A549 (cell line): ENCODE data around the gene RXRA. TPM values are rescaled to one million over a fixed set of nuclear protein-coding genes. Genes with fewer than 3 reads are reported as not detected.

ENCODE experiments used
- ATAC-seq, 2 experiments: fragments of 200-7000 bp in 1 of 2; fragments of >200 bp in 1 of 2; cut with Nextera tagmentation in 1 of 2; cut with Tn5 transposase in 1 of 2; 3 replicates each; pipeline versions ENCODE4 v1.8.0 to v1.9.1; 2018 to 2020; ENCODE audit warnings: mild to moderate bottlenecking in 1 of 2, moderate library complexity in 1 of 2
- CTCF ChIA-PET: fragments of 300-600 bp; sonication (Branson Sonifier 250); formaldehyde crosslinking; extraction: SDS; loops from one replicate; lab custom pipeline; 2021; ENCODE audit warnings: antibody characterized with exemption, inconsistent platforms; lab: Yijun Ruan, JAX
- POLR2A ChIA-PET: fragments of 350-600 bp; formaldehyde crosslinking; extraction: SDS; loops from one replicate; lab custom pipeline; 2021; ENCODE audit warnings: antibody characterized with exemption, inconsistent platforms; lab: Yijun Ruan, JAX
- DNase-seq, 2 experiments: peaks; one replicate each; pipeline versions ENCODE4 v3.0.0 to v3.0.0-alpha.2; 2011 to 2016; ENCODE audit warnings: low read depth in 1 of 2, low spot score in 1 of 2
- FAIRE-seq: peaks from 2 replicates; lab custom pipeline; 2011; peaks lifted over from hg19 to GRCh38; lab: Jason Lieb, UNC
- H3K27ac ChIP-seq, 2 experiments: fragments of >200 bp; sonication (Bioruptor Twin); formaldehyde crosslinking; 3 replicates each; pipeline ENCODE4 v1.5.1; 2016 to 2017
- H3K4me1 ChIP-seq: fragments of >200 bp; sonication (Bioruptor Twin); formaldehyde crosslinking; 3 replicates; pipeline ENCODE4 v1.6.1; 2016
- H3K4me2 ChIP-seq: fragments of >200 bp; sonication (Bioruptor Twin); formaldehyde crosslinking; 3 replicates; pipeline ENCODE4 v1.6.1; 2016
- H3K4me3 ChIP-seq: fragments of >200 bp; sonication (Bioruptor Twin); formaldehyde crosslinking; 3 replicates; pipeline ENCODE4 v1.5.1; 2016
- H3K9me3 ChIP-seq: fragments of >200 bp; sonication (Bioruptor Twin); formaldehyde crosslinking; 3 replicates; pipeline ENCODE4 v1.6.1; 2016
- CBX2 ChIP-seq: fragments of 200-600 bp; sonication (generic); IDR thresholded peaks from 2 replicates; pipeline ENCODE4 v1.6.1; 2016; ENCODE audit warnings: low read depth, mild to moderate bottlenecking, borderline replicate concordance
- GATA3 ChIP-seq: IDR thresholded peaks from 2 replicates; pipeline ENCODE4 v1.6.1; 2012; ENCODE audit warnings: borderline replicate concordance
- HDAC2 ChIP-seq: fragments of 200-600 bp; sonication (generic); IDR thresholded peaks from 2 replicates; pipeline ENCODE4 v1.6.1; 2016
- HMGXB4 ChIP-seq: fragments of 250-450 bp; sonication (Bioruptor Pico); IDR thresholded peaks from 2 replicates; pipeline ENCODE4 v1.5.0; 2021; ENCODE audit warnings: mild to moderate bottlenecking, moderate library complexity, borderline replicate concordance
- KDM1A ChIP-seq: fragments of 200-600 bp; sonication (generic); IDR thresholded peaks from 2 replicates; pipeline ENCODE4 v1.6.1; 2016; ENCODE audit warnings: low read depth, mild to moderate bottlenecking
- NR3C1 ChIP-seq: fragments of >200 bp; sonication (Bioruptor Twin); formaldehyde crosslinking; IDR thresholded peaks from 3 replicates; pipeline ENCODE4 v1.6.1; 2017
- PBX3 ChIP-seq: IDR thresholded peaks from 2 replicates; pipeline ENCODE4 v1.6.1; 2012
- PHF8 ChIP-seq: fragments of 200-600 bp; sonication (generic); IDR thresholded peaks from 2 replicates; pipeline ENCODE4 v1.6.1; 2016; ENCODE audit warnings: low read depth, mild to moderate bottlenecking, antibody characterized with exemption, moderate library complexity, borderline replicate concordance
- POLR2A ChIP-seq: IDR thresholded peaks from 2 replicates; pipeline ENCODE4 v1.6.1; 2012; ENCODE audit warnings: mild to moderate bottlenecking, low read length
- TFCP2L1 ChIP-seq: fragments of 250-450 bp; sonication (Bioruptor Pico); IDR thresholded peaks from 2 replicates; pipeline ENCODE4 v1.5.0; 2021; ENCODE audit warnings: mild to moderate bottlenecking
- WGBS: methylation state at CpG from one replicate; pipeline ENCODE4 v1.1.6; 2017; ENCODE audit errors: missing lambda C conversion rate; 5-methylcytosine and 5-hydroxymethylcytosine counted together
- polyA plus RNA-seq, 4 experiments: library from polyadenylated mRNA; depleted of rRNA in 3 of 4; stranded (reverse); fragments of >200 nt; fragmentation: RNase III in 1 of 4; extraction: RNeasy Plus Mini Kit Qiagen cat#74134 plus additional on column Dnase treatment in 1 of 4; gene quantifications; 2 replicates in 3 of 4; 3 replicates in 1 of 4; pipeline ENCODE4 v1.2.3, GENCODE V29; 2011 to 2017
- TF ChIP-seq, protein P1 (sequence below): fragments of 200-600 bp; sonication (generic); IDR thresholded peaks from 2 replicates; pipeline ENCODE4 v1.6.1; 2016; ENCODE audit warnings: antibody characterized with exemption, mild to moderate bottlenecking, moderate library complexity
- TF ChIP-seq, protein P2 (sequence below): fragments of 450-650 bp; IDR thresholded peaks from 2 replicates; pipeline ENCODE4 v1.6.1; 2014; ENCODE audit warnings: antibody characterized with exemption
- TF ChIP-seq, protein P3 (sequence below): fragments of >200 bp; sonication (Bioruptor Twin); formaldehyde crosslinking; IDR thresholded peaks from 2 replicates; pipeline ENCODE4 v1.6.1; 2016
- TF ChIP-seq, protein P4 (sequence below): fragments of >200 bp; sonication (Bioruptor Twin); formaldehyde crosslinking; IDR thresholded peaks from 3 replicates; pipeline ENCODE4 v1.5.1; 2016

Gene RXRA
- polyA plus RNA-seq, 2 of the 4 experiments (the other 2 are of a cell fraction): 6.6 to 23.9 TPM

GRCh38 chr9:134328341-134328840 lies 2.1 kb downstream of the RXRA start (continued):
- TF ChIP-seq, protein P1, sequence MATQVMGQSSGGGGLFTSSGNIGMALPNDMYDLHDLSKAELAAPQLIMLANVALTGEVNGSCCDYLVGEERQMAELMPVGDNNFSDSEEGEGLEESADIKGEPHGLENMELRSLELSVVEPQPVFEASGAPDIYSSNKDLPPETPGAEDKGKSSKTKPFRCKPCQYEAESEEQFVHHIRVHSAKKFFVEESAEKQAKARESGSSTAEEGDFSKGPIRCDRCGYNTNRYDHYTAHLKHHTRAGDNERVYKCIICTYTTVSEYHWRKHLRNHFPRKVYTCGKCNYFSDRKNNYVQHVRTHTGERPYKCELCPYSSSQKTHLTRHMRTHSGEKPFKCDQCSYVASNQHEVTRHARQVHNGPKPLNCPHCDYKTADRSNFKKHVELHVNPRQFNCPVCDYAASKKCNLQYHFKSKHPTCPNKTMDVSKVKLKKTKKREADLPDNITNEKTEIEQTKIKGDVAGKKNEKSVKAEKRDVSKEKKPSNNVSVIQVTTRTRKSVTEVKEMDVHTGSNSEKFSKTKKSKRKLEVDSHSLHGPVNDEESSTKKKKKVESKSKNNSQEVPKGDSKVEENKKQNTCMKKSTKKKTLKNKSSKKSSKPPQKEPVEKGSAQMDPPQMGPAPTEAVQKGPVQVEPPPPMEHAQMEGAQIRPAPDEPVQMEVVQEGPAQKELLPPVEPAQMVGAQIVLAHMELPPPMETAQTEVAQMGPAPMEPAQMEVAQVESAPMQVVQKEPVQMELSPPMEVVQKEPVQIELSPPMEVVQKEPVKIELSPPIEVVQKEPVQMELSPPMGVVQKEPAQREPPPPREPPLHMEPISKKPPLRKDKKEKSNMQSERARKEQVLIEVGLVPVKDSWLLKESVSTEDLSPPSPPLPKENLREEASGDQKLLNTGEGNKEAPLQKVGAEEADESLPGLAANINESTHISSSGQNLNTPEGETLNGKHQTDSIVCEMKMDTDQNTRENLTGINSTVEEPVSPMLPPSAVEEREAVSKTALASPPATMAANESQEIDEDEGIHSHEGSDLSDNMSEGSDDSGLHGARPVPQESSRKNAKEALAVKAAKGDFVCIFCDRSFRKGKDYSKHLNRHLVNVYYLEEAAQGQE: no peak
- TF ChIP-seq HDAC2 (no peak), KDM1A (no peak)
- TF ChIP-seq, all 56 proteins: peak for 0

DNA sequence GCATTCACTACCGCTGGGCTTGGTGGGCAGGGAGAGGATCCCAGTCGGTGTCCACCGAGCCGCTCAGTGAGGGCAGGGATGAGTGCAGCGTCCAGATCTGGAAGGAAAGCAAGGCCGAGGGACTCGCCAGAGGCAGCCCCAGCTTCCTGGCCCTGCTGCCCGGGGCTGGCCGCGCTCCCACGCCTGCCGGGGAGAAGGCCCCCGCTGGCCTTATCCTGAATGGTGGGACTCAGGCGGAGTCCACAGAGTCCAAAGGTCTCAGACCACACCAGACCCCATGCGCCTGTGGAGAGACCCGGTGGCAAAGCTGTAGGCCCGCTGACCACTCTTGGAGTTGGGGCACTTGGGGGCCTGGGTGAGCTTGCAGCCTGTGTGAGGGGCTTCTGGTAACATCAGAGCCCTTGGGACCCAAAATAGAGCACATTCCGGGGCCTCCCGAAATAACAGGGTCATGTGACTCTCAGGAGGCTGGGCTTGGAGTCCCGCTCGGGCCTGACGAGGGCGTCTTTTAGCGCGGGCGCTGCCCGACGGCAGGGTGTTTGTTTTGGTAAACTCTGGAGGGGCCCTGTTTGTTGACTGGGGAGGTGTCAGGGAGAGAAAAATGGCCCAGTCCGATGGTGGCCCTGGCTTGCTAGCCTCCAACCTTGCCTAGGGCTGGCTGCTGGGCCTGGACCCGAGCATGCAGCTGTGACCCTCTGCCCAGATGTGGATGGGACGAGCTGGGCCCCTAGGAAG lies 2.8 kb downstream of the RXRA start:
- no peak overlapping the region for H3K4me3 ChIP-seq
- no peak for DNase-seq
- H3K27ac ChIP-seq: peak overlapping the region; percentile 95 to 99
- ATAC-seq: peak in 1 of 2 experiments; percentile 28; a peak in 3 of 6 replicates
- H3K9me3 ChIP-seq: no peaks in the 10 kb centered on the region
- 58% methylated on average over 17 of the region's 31 CpGs for WGBS
- peaks cover 56% of the 10 kb centered on the region for H3K4me1 ChIP-seq
- H3K4me2 ChIP-seq: peak overlapping the region; percentile 94
- CTCF ChIA-PET: interaction anchor here (0.5 to 4.1 kb wide), 5 partner anchors 38 to 158 kb away, joined by 3 to 21 read pairs (median 5); no protein-coding TSS in a partner anchor
- TF ChIP-seq, protein P2, sequence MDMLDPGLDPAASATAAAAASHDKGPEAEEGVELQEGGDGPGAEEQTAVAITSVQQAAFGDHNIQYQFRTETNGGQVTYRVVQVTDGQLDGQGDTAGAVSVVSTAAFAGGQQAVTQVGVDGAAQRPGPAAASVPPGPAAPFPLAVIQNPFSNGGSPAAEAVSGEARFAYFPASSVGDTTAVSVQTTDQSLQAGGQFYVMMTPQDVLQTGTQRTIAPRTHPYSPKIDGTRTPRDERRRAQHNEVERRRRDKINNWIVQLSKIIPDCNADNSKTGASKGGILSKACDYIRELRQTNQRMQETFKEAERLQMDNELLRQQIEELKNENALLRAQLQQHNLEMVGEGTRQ: peak; percentile 54; the same call in 1 of the 2 replicates
- TF ChIP-seq POLR2A: no peak
- FAIRE-seq: no peak
- POLR2A ChIA-PET: interaction anchor here (0.9 kb wide), 1 partner anchor 49 kb away, joined by 4 read pairs; no protein-coding TSS in a partner anchor

DNA sequence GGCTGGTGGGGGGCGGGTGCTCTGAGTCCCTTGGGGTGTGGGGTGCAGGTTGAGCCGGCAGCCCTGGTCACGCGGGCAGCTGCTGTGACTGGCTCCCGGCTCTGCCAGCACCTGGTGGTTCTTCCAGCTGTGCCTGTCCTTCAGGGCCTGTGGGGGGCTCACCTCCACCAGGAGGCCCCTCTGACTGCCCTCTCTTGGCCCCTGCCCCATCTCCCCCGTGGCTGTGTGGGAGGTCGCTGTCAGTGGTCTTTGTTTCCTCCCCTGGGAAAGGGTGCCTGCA lies 3.3 kb downstream of the RXRA start:
- Histone ChIP-seq H3K4me2 (peak overlapping the region; percentile 94), H3K4me1 (peaks cover 50% of the 10 kb centered on the region), H3K4me3 (no peak overlapping the region), H3K9me3 (no peaks in the 10 kb centered on the region), H3K27ac (peak overlapping the region; percentile 20 to 99; a peak in 3 of 6 replicates)
- no peak for TF ChIP-seq PBX3
- no peak for TF ChIP-seq CBX2
- no peak for TF ChIP-seq NR3C1
- no peak for TF ChIP-seq GATA3
- TF ChIP-seq, protein P3, sequence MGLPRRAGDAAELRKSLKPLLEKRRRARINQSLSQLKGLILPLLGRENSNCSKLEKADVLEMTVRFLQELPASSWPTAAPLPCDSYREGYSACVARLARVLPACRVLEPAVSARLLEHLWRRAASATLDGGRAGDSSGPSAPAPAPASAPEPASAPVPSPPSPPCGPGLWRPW: no peak
- no peak for TF ChIP-seq HMGXB4 (CRISPR knock-in tag)
- no peak for TF ChIP-seq PHF8
- TF ChIP-seq, protein P2: no peak
- TF ChIP-seq TFCP2L1: no peak
- TF ChIP-seq, protein P4, sequence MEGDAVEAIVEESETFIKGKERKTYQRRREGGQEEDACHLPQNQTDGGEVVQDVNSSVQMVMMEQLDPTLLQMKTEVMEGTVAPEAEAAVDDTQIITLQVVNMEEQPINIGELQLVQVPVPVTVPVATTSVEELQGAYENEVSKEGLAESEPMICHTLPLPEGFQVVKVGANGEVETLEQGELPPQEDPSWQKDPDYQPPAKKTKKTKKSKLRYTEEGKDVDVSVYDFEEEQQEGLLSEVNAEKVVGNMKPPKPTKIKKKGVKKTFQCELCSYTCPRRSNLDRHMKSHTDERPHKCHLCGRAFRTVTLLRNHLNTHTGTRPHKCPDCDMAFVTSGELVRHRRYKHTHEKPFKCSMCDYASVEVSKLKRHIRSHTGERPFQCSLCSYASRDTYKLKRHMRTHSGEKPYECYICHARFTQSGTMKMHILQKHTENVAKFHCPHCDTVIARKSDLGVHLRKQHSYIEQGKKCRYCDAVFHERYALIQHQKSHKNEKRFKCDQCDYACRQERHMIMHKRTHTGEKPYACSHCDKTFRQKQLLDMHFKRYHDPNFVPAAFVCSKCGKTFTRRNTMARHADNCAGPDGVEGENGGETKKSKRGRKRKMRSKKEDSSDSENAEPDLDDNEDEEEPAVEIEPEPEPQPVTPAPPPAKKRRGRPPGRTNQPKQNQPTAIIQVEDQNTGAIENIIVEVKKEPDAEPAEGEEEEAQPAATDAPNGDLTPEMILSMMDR: no peak
- CTCF ChIA-PET: interaction anchor here (1.2 to 4.1 kb wide), 3 partner anchors 13 to 159 kb away, joined by 3 to 21 read pairs (median 11); no protein-coding TSS in a partner anchor
- no peak for FAIRE-seq
- 60% methylated on average over 2 of the region's 7 CpGs for WGBS
- no peak for DNase-seq
- POLR2A ChIA-PET: no interaction called here
- ATAC-seq: no peak
